Neural cell (in vitro differentiated cells): ENCODE results near the gene SPRED1. TPM values are rescaled to one million over a fixed set of nuclear protein-coding genes. Genes with fewer than 3 reads are reported as not detected.

Experiments
- H2AFZ ChIP-seq: fragments of 200-600, 300-800 bp; sonication (generic), shearing (Covaris generic); 2 replicates; pipeline ENCODE4 v1.6.0; 2014; ENCODE audit warnings: low read depth, mild to moderate bottlenecking, antibody characterized with exemption, low read length, moderate library complexity
- H3F3A ChIP-seq: fragments of 200-600 bp; shearing (Covaris generic); 2 replicates; pipeline ENCODE4 v1.6.1; 2016; ENCODE audit warnings: mild to moderate bottlenecking, moderate library complexity, mixed read lengths, antibody characterized with exemption, low read length; ENCODE audit not compliant: insufficient read depth, poor library complexity, severe bottlenecking
- H3K27ac ChIP-seq: fragments of 200-600, 300-800 bp; sonication (generic), shearing (Covaris generic); 2 replicates; pipeline ENCODE4 v1.5.1; 2014; ENCODE audit warnings: mild to moderate bottlenecking, low read length, moderate library complexity
- H3K27me3 ChIP-seq: fragments of 300-800, 200-600 bp; sonication (generic), shearing (Covaris generic); 2 replicates; pipeline ENCODE4 v1.6.0; 2014; ENCODE audit warnings: mild to moderate bottlenecking, low read depth, low read length, moderate library complexity; ENCODE audit not compliant: insufficient read depth
- H3K36me3 ChIP-seq: fragments of 300-800, 200-600 bp; sonication (generic), shearing (Covaris generic); 2 replicates; pipeline ENCODE4 v1.5.1; 2014; ENCODE audit warnings: mild to moderate bottlenecking, antibody characterized with exemption, low read length, moderate library complexity; ENCODE audit not compliant: insufficient read depth
- H3K4me2 ChIP-seq: fragments of 300-800, 200-600 bp; sonication (generic), shearing (Covaris generic); 2 replicates; pipeline ENCODE4 v1.6.0; 2014; ENCODE audit warnings: mild to moderate bottlenecking, low read length
- H3K4me3 ChIP-seq: fragments of 300-800, 200-600 bp; sonication (generic), shearing (Covaris generic); 2 replicates; pipeline ENCODE4 v1.5.1; 2014; ENCODE audit warnings: mild to moderate bottlenecking, low read length, moderate library complexity
- H3K79me2 ChIP-seq: fragments of 200-600 bp; shearing (Covaris generic); replicated peaks from 2 replicates; pipeline ENCODE4 v1.6.0; 2014; ENCODE audit warnings: mild to moderate bottlenecking, low read length, moderate library complexity; ENCODE audit not compliant: insufficient read depth
- H3K9ac ChIP-seq: fragments of 300-800, 200-600 bp; sonication (generic), shearing (Covaris generic); 2 replicates; pipeline ENCODE4 v1.6.1; 2016; ENCODE audit warnings: mild to moderate bottlenecking, low read length, mixed read lengths
- H3K9me2 ChIP-seq: fragments of 200-600 bp; shearing (Covaris generic); 2 replicates; pipeline ENCODE4 v1.6.1; 2016; ENCODE audit warnings: mild to moderate bottlenecking, low read length, mixed read lengths; ENCODE audit not compliant: insufficient read depth
- H3K9me3 ChIP-seq: fragments of 200-600, 300-800 bp; sonication (generic), shearing (Covaris generic); 2 replicates; pipeline ENCODE4 v1.6.1; 2016; ENCODE audit warnings: mild to moderate bottlenecking, mixed run types, low read length, moderate library complexity, mixed read lengths
- H4K20me1 ChIP-seq: fragments of 200-600 bp; shearing (Covaris generic); 2 replicates; pipeline ENCODE4 v1.6.1; 2016; ENCODE audit warnings: mild to moderate bottlenecking, mixed run types; ENCODE audit not compliant: insufficient read depth
- CTCF ChIP-seq: fragments of 450-650 bp; IDR thresholded peaks from 2 replicates; pipeline ENCODE4 v1.5.1; 2014; ENCODE audit warnings: antibody characterized with exemption, mild to moderate bottlenecking, moderate library complexity; ENCODE audit not compliant: poor library complexity, severe bottlenecking
- EP300 ChIP-seq: fragments of 450-650 bp; conservative IDR thresholded peaks from 2 replicates; pipeline ENCODE4 v1.6.1; 2014; ENCODE audit warnings: antibody characterized with exemption, mild to moderate bottlenecking, moderate library complexity; ENCODE audit not compliant: poor library complexity, severe bottlenecking
- EZH2 ChIP-seq: fragments of 200-600, 300-800 bp; shearing (Covaris generic), sonication (generic); IDR thresholded peaks from 2 replicates; pipeline ENCODE4 v1.6.1; 2014; ENCODE audit warnings: antibody characterized with exemption, low read length, borderline replicate concordance, mild to moderate bottlenecking; ENCODE audit not compliant: insufficient read depth, poor library complexity, severe bottlenecking
- MXI1 ChIP-seq: fragments of 450-650 bp; conservative IDR thresholded peaks from 2 replicates; pipeline ENCODE4 v1.6.1; 2014; ENCODE audit warnings: antibody characterized with exemption, mild to moderate bottlenecking; ENCODE audit not compliant: poor library complexity, severe bottlenecking
- POLR2AphosphoS5 ChIP-seq: IDR thresholded peaks from 2 replicates; pipeline ENCODE4 v1.6.1; 2012
- RAD21 ChIP-seq: fragments of 450-650 bp; conservative IDR thresholded peaks from 2 replicates; pipeline ENCODE4 v1.6.1; 2014; ENCODE audit warnings: antibody characterized with exemption, mild to moderate bottlenecking, moderate library complexity
- REST ChIP-seq: IDR thresholded peaks from 2 replicates; pipeline ENCODE4 v1.6.1; 2012; ENCODE audit warnings: borderline replicate concordance
- SMC3 ChIP-seq: fragments of 450-650 bp; conservative IDR thresholded peaks from 2 replicates; pipeline ENCODE4 v1.6.1; 2014; ENCODE audit warnings: antibody characterized with exemption, mild to moderate bottlenecking, moderate library complexity; ENCODE audit not compliant: poor library complexity
- TAF1 ChIP-seq: IDR thresholded peaks from 2 replicates; pipeline ENCODE4 v1.6.1; 2012; ENCODE audit warnings: low read depth
- polyA plus RNA-seq: library from polyadenylated mRNA; depleted of rRNA; stranded (reverse); fragments of >200 nt; gene quantifications from 2 replicates; pipeline ENCODE4 v1.2.3, GENCODE V29; 2014

SPRED1 gene
- polyA plus RNA-seq, 1 donor from 2014 or later: 12.0 TPM

DNA sequence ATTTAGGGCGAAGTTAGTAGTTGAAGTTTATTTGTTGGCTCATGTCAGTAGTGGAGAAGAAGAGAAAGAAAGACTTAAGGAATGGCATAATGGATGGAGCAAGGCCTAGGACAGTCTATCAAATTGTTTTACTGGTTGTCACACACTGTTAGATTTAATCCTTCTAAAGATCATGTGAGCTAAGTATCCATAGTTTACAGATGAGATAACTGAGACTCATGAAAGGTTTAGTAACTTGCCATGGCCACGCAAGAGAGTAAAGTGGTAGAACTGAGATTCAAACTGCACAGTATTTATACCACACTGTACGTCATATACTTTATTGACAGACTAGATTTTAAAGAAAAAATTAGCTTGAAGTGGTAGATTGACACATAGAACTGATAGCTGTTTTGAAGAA, 11.4 kb downstream of the SPRED1 start:
- no peaks in the 10 kb centered on the region for H3F3A ChIP-seq
- H3K27ac ChIP-seq: no peak overlapping the region
- H3K36me3 ChIP-seq: no peaks in the 10 kb centered on the region
- H3K27me3 ChIP-seq: no peaks in the 10 kb centered on the region
- no peak overlapping the region for H3K9ac ChIP-seq
- TF ChIP-seq RAD21 (no peak), MXI1 (no peak), POLR2AphosphoS5 (no peak), SMC3 (no peak), TAF1 (no peak), CTCF (no peak), REST (no peak), EZH2 (no peak), EP300 (no peak)
- no peak overlapping the region for H2AFZ ChIP-seq
- H3K9me2 ChIP-seq: no peaks in the 10 kb centered on the region
- H3K79me2 ChIP-seq: peaks cover 91% of the 10 kb centered on the region
- H3K9me3 ChIP-seq: no peaks in the 10 kb centered on the region
- no peak overlapping the region for H3K4me2 ChIP-seq
- H3K4me3 ChIP-seq: no peak overlapping the region
- H4K20me1 ChIP-seq: no peaks in the 10 kb centered on the region

DNA sequence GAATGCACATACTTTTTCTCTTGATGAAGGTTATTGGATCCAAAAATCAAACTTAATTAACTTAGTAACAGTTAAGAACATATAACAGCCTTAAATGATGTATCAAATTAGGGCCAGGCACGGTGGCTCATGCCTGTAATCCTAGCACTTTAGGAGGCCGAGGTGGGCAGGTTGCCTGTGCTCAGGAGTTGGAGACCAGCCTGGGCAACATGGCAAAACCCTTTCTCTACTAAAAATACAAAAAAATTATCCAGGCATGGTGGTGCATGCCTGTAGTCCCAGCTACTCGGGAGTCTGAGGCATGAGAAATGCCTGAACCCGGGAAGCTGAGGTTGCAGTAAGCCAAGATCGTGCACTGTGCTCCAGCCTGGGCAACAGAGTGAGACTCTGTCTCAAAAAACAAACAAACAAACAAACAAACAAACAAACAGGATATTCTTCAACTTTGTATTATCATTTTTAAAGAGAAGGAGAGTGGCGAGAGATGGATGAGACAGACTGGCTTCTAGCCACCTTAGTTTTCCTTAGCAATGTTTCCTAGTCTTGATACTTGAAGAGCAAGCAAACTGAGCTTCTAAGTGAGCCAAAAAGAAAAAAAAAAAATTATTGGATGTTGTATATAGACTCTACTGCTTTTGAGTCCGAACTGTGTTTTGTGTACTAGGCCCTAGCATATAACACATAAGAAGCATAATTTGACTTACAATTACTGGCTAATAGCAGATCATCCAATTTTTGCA, 13.8 kb downstream of the SPRED1 start:
- Histone ChIP-seq H3K27ac (no peak overlapping the region), H3K36me3 (no peaks in the 10 kb centered on the region), H3K9me3 (no peaks in the 10 kb centered on the region), H4K20me1 (no peaks in the 10 kb centered on the region), H3K9me2 (no peaks in the 10 kb centered on the region), H2AFZ (no peak overlapping the region), H3K27me3 (no peaks in the 10 kb centered on the region), H3K4me2 (no peak overlapping the region), H3K79me2 (peaks cover 87% of the 10 kb centered on the region), H3K9ac (no peak overlapping the region), H3F3A (no peaks in the 10 kb centered on the region), H3K4me3 (no peak overlapping the region)
- TF ChIP-seq TAF1: no peak
- no peak for TF ChIP-seq EZH2
